ENCODE results near the gene WNT7A. TPM values are rescaled to one million over a fixed set of nuclear protein-coding genes. Genes with fewer than 3 reads are reported as not detected.

The WNT7A gene
- total RNA-seq, 2 donors from 2014 or later = 0.13 TPM; not detected in 1

- Mint-ChIP-seq H3K36me3 (ENCODE audit: low read depth) (no peaks in the 10 kb centered on the region), H3K4me1 (peaks cover 12% of the 10 kb centered on the region), H3K9me3 (no peaks in the 10 kb centered on the region), H3K27me3 (ENCODE audit: insufficient read depth) (no peaks in the 10 kb centered on the region), H3K4me3 (no peak overlapping the region), H3K27ac (no peak overlapping the region)
- Histone ChIP-seq H3K27me3 (ENCODE audit: control insufficient read depth, insufficient read depth, low read length, poor library complexity, severe bottlenecking) (no peaks in the 10 kb centered on the region), H3K4me3 (ENCODE audit: low read length) (no peak overlapping the region), H3K4me1 (ENCODE audit: control insufficient read depth, insufficient read depth, low read length) (peaks cover 11% of the 10 kb centered on the region), H3K9ac (ENCODE audit: extremely low read depth, low read length, poor library complexity, severe bottlenecking) (no peak overlapping the region), H3K9me3 (ENCODE audit: control insufficient read depth, low read length) (no peaks in the 10 kb centered on the region), H3K27ac (ENCODE audit: low read depth, low read length) (peak overlapping the region; percentile 66), H3K36me3 (ENCODE audit: control insufficient read depth, insufficient read depth, low read length) (no peaks in the 10 kb centered on the region)
- 90 to 91% methylated on average over 7 to 9 of the region's 9 CpGs for WGBS, 2 experiments (ENCODE audit: insufficient coverage in 1 of 2, insufficient read length in 1 of 2)
- no peak for DNase-seq
- TF ChIP-seq CTCF (conservative IDR thresholded peaks at IDR 0.05) = no peak
Measured at GRCh38 chr3:13788522-13789424, 91.1 kb downstream of the WNT7A start.

- peaks cover 11% of the 10 kb centered on the region for H3K4me1 Mint-ChIP-seq
- 73 to 83% methylated on average over 7 to 19 of the region's 19 CpGs for WGBS, 2 experiments (ENCODE audit: insufficient coverage in 1 of 2, insufficient read length in 1 of 2)
- no peaks in the 10 kb centered on the region for H3K27me3 Mint-ChIP-seq (ENCODE audit: insufficient read depth)
- Histone ChIP-seq H3K27ac (ENCODE audit: low read depth, low read length) (no peak overlapping the region), H3K4me3 (ENCODE audit: low read length) (no peak overlapping the region), H3K4me1 (ENCODE audit: control insufficient read depth, insufficient read depth, low read length) (peaks cover 11% of the 10 kb centered on the region), H3K27me3 (ENCODE audit: control insufficient read depth, insufficient read depth, low read length, poor library complexity, severe bottlenecking) (no peaks in the 10 kb centered on the region), H3K36me3 (ENCODE audit: control insufficient read depth, insufficient read depth, low read length) (no peaks in the 10 kb centered on the region), H3K9me3 (ENCODE audit: control insufficient read depth, low read length) (no peaks in the 10 kb centered on the region), H3K9ac (ENCODE audit: extremely low read depth, low read length, poor library complexity, severe bottlenecking) (no peak overlapping the region)
- DNase-seq = no peak
- no peak for TF ChIP-seq CTCF (conservative IDR thresholded peaks at IDR 0.05)
- no peaks in the 10 kb centered on the region for H3K36me3 Mint-ChIP-seq (ENCODE audit: low read depth)
- H3K4me3 Mint-ChIP-seq = no peak overlapping the region
- H3K27ac Mint-ChIP-seq = no peak overlapping the region
- H3K9me3 Mint-ChIP-seq = no peaks in the 10 kb centered on the region
Measured at GRCh38 chr3:13787533-13788132, 92.2 kb downstream of the WNT7A start.

GRCh38 chr3:13786811-13787210, 93.1 kb downstream of the WNT7A start:
- 89 to 94% methylated on average over 7 to 10 of the region's 10 CpGs for WGBS, 2 experiments (ENCODE audit: insufficient coverage in 1 of 2, insufficient read length in 1 of 2)
- no peak for TF ChIP-seq CTCF (conservative IDR thresholded peaks at IDR 0.05)
- H3K36me3 Mint-ChIP-seq (ENCODE audit: low read depth) = no peaks in the 10 kb centered on the region
- Histone ChIP-seq H3K27me3 (ENCODE audit: control insufficient read depth, insufficient read depth, low read length, poor library complexity, severe bottlenecking) (no peaks in the 10 kb centered on the region), H3K36me3 (ENCODE audit: control insufficient read depth, insufficient read depth, low read length) (no peaks in the 10 kb centered on the region), H3K4me1 (ENCODE audit: control insufficient read depth, insufficient read depth, low read length) (peaks cover 11% of the 10 kb centered on the region), H3K4me3 (ENCODE audit: low read length) (no peak overlapping the region), H3K9ac (ENCODE audit: extremely low read depth, low read length, poor library complexity, severe bottlenecking) (no peak overlapping the region), H3K9me3 (ENCODE audit: control insufficient read depth, low read length) (no peaks in the 10 kb centered on the region), H3K27ac (ENCODE audit: low read depth, low read length) (no peak overlapping the region)
- DNase-seq = no peak
- H3K27me3 Mint-ChIP-seq (ENCODE audit: insufficient read depth) = no peaks in the 10 kb centered on the region
- no peak overlapping the region for H3K27ac Mint-ChIP-seq
- H3K4me1 Mint-ChIP-seq = peaks cover 9% of the 10 kb centered on the region
- H3K9me3 Mint-ChIP-seq = no peaks in the 10 kb centered on the region
- no peak overlapping the region for H3K4me3 Mint-ChIP-seq
